ENCODE data around the gene CDKAL1.
A peak's percentile ranks its signal among the peaks of the same experiment; 100 is the strongest.

The CDKAL1 gene

DNA sequence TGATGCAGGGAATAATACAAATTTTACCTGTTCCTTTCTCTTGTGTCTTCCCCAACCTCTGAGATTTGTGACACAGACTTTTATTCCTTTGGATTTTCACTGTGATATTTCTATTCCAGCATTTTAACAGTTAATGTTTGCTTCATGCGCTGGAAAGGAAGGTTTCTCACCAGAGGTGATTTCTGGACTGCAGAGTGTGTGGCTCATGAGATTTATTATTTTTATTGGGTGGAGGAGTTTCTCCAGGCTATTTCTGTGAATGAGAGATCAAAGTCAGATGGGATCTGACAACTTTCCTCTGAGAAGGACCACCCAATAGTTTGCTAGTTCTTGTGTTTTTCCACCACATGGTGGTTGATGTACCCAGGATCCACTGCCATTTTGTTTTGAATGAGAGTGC, 377.5 kb downstream of the CDKAL1 start:
- H3K79me1 ChIP-seq (ENCODE audit: low read length), result no peaks in the 10 kb centered on the region
- H2BK15ac ChIP-seq (replicated peaks; ENCODE audit: low read depth), result no peak overlapping the region
- no peak overlapping the region for H2BK120ac ChIP-seq (ENCODE audit: low read depth, low read length)
- H3K4me3 ChIP-seq (ENCODE audit: low read length), result no peak overlapping the region
- H3K27ac ChIP-seq (ENCODE audit: low read depth, low read length), result no peak overlapping the region
- no peak overlapping the region for H3K4ac ChIP-seq (ENCODE audit: low read depth, low read length)
- no peak overlapping the region for H3K23ac ChIP-seq (ENCODE audit: low read length)
- H3K18ac ChIP-seq (ENCODE audit: low read length), result no peak overlapping the region
- H3K56ac ChIP-seq (ENCODE audit: low read length), result no peak overlapping the region
- no peaks in the 10 kb centered on the region for H3K4me1 ChIP-seq (ENCODE audit: control insufficient read depth, low read depth, low read length)
- WGBS (ENCODE audit: extremely low coverage, insufficient coverage, low lambda C conversion rate), result no CpG with 5 or more reads among the region's 1 CpG
- H4K5ac ChIP-seq (ENCODE audit: low read length), result no peak overlapping the region
- H2AK5ac ChIP-seq (ENCODE audit: low read length), result no peak overlapping the region
- H3K36me3 ChIP-seq (ENCODE audit: control insufficient read depth, insufficient read depth, low read length), result no peaks in the 10 kb centered on the region
- H3K9ac ChIP-seq (ENCODE audit: low read length), result no peak overlapping the region
- no peak overlapping the region for H3K4me2 ChIP-seq (ENCODE audit: low read length)
- no peak overlapping the region for H2BK5ac ChIP-seq (ENCODE audit: low read length)
- no peaks in the 10 kb centered on the region for H3K79me2 ChIP-seq (ENCODE audit: control insufficient read depth, insufficient read depth, low read length)
- no peak for DNase-seq
- no peak overlapping the region for H4K8ac ChIP-seq (ENCODE audit: low read depth, low read length)
- H3K27me3 ChIP-seq (ENCODE audit: insufficient read depth, low read length, poor library complexity), result no peaks in the 10 kb centered on the region

DNA sequence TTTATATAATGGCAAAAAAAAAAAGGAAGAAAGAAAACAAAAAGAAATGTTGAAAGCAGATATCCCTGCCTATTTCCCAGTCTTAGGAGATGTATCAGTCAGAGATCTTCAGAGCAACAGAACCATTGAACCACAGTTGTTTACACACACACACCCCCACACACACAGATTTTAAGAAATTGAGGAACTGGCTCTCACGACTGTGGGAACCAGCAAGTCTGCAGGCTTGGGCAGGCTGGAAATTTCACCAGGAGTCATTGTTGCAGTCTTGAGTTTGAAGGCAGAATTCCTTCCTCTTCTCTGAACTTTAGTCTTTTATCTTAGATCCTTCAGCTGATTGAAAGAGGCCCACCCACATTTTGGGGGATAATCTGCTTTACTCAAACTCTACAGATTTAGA, 380.9 kb downstream of the CDKAL1 start:
- Histone ChIP-seq H3K23ac (ENCODE audit: low read length) (no peak overlapping the region), H3K4me2 (ENCODE audit: low read length) (no peak overlapping the region), H3K9ac (ENCODE audit: low read length) (no peak overlapping the region), H3K27me3 (ENCODE audit: insufficient read depth, low read length, poor library complexity) (no peaks in the 10 kb centered on the region), H3K56ac (ENCODE audit: low read length) (no peak overlapping the region), H3K4me1 (ENCODE audit: control insufficient read depth, low read depth, low read length) (no peaks in the 10 kb centered on the region), H3K4ac (ENCODE audit: low read depth, low read length) (no peak overlapping the region), H3K18ac (ENCODE audit: low read length) (no peak overlapping the region), H4K8ac (ENCODE audit: low read depth, low read length) (no peak overlapping the region), H2BK120ac (ENCODE audit: low read depth, low read length) (no peak overlapping the region), H3K27ac (ENCODE audit: low read depth, low read length) (no peak overlapping the region), H3K4me3 (ENCODE audit: low read length) (no peak overlapping the region), H2BK5ac (ENCODE audit: low read length) (no peak overlapping the region), H2BK15ac (replicated peaks; ENCODE audit: low read depth) (no peak overlapping the region), H3K36me3 (ENCODE audit: control insufficient read depth, insufficient read depth, low read length) (no peaks in the 10 kb centered on the region), H3K79me2 (ENCODE audit: control insufficient read depth, insufficient read depth, low read length) (no peaks in the 10 kb centered on the region), H4K5ac (ENCODE audit: low read length) (no peak overlapping the region), H3K79me1 (ENCODE audit: low read length) (no peaks in the 10 kb centered on the region), H2AK5ac (ENCODE audit: low read length) (no peak overlapping the region)
- DNase-seq, result no peak
- WGBS (ENCODE audit: extremely low coverage, insufficient coverage, low lambda C conversion rate), result no CpG with 5 or more reads among the region's 1 CpG

DNA sequence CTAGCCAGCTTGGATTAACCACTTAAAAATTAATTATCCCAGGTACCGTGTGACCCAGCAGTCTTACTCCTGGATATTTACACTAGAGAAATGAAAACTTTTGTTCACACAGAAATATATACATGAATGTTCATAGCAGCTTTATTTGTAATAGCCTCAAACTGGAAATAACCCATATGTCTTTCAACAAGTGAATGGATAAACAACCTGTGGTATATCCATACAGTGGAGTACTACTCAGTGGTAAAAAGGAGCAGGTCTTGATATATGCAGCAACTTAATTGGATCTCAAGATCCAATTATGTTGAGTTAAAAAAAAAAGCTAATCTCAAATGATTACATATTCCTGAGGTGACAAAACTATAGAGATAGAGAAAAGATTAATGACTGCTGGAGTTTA, 381.4 kb downstream of the CDKAL1 start:
- H4K5ac ChIP-seq (ENCODE audit: low read length), result no peak overlapping the region
- H3K56ac ChIP-seq (ENCODE audit: low read length), result no peak overlapping the region
- H2AK5ac ChIP-seq (ENCODE audit: low read length), result no peak overlapping the region
- no peak for DNase-seq
- no peak overlapping the region for H3K18ac ChIP-seq (ENCODE audit: low read length)
- H3K9ac ChIP-seq (ENCODE audit: low read length), result no peak overlapping the region
- no CpG with 5 or more reads among the region's 1 CpG for WGBS (ENCODE audit: extremely low coverage, insufficient coverage, low lambda C conversion rate)
- H2BK120ac ChIP-seq (ENCODE audit: low read depth, low read length), result no peak overlapping the region
- no peak overlapping the region for H3K27ac ChIP-seq (ENCODE audit: low read depth, low read length)
- H3K4me2 ChIP-seq (ENCODE audit: low read length), result no peak overlapping the region
- no peaks in the 10 kb centered on the region for H3K36me3 ChIP-seq (ENCODE audit: control insufficient read depth, insufficient read depth, low read length)
- H2BK5ac ChIP-seq (ENCODE audit: low read length), result no peak overlapping the region
- no peaks in the 10 kb centered on the region for H3K27me3 ChIP-seq (ENCODE audit: insufficient read depth, low read length, poor library complexity)
- H3K4me1 ChIP-seq (ENCODE audit: control insufficient read depth, low read depth, low read length), result no peaks in the 10 kb centered on the region
- no peaks in the 10 kb centered on the region for H3K79me2 ChIP-seq (ENCODE audit: control insufficient read depth, insufficient read depth, low read length)
- no peak overlapping the region for H3K23ac ChIP-seq (ENCODE audit: low read length)
- no peak overlapping the region for H2BK15ac ChIP-seq (replicated peaks; ENCODE audit: low read depth)
- no peak overlapping the region for H3K4me3 ChIP-seq (ENCODE audit: low read length)
- no peaks in the 10 kb centered on the region for H3K79me1 ChIP-seq (ENCODE audit: low read length)
- no peak overlapping the region for H4K8ac ChIP-seq (ENCODE audit: low read depth, low read length)
- H3K4ac ChIP-seq (ENCODE audit: low read depth, low read length), result no peak overlapping the region

DNA sequence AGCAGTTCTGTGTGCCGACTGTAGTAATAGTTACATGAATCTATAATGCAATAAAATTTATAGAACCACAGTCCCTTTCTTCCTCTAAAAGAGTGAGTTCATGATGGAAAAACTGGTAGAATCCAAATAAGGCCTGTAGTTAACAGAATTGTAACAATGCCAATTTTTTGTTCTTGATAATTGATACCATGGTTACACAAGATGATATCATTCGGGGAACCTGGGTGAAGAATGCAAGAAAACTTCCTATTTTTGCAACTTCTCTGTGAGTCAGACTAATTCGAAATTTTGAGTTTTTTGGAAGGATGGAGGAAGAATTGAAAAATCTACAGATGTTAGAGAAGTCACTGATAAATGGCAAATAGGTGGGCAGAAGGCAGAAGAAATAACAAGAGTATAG, 381.8 kb downstream of the CDKAL1 start:
- Histone ChIP-seq H3K36me3 (ENCODE audit: control insufficient read depth, insufficient read depth, low read length) (no peaks in the 10 kb centered on the region), H4K8ac (ENCODE audit: low read depth, low read length) (no peak overlapping the region), H3K79me2 (ENCODE audit: control insufficient read depth, insufficient read depth, low read length) (no peaks in the 10 kb centered on the region), H2BK120ac (ENCODE audit: low read depth, low read length) (no peak overlapping the region), H4K5ac (ENCODE audit: low read length) (no peak overlapping the region), H3K9ac (ENCODE audit: low read length) (no peak overlapping the region), H3K4me1 (ENCODE audit: control insufficient read depth, low read depth, low read length) (no peaks in the 10 kb centered on the region), H3K4me3 (ENCODE audit: low read length) (no peak overlapping the region), H3K4ac (ENCODE audit: low read depth, low read length) (no peak overlapping the region), H3K27me3 (ENCODE audit: insufficient read depth, low read length, poor library complexity) (no peaks in the 10 kb centered on the region), H3K23ac (ENCODE audit: low read length) (no peak overlapping the region), H2AK5ac (ENCODE audit: low read length) (no peak overlapping the region), H3K56ac (ENCODE audit: low read length) (no peak overlapping the region), H3K79me1 (ENCODE audit: low read length) (no peaks in the 10 kb centered on the region), H3K4me2 (ENCODE audit: low read length) (no peak overlapping the region), H3K27ac (ENCODE audit: low read depth, low read length) (no peak overlapping the region), H2BK15ac (replicated peaks; ENCODE audit: low read depth) (no peak overlapping the region), H3K18ac (ENCODE audit: low read length) (no peak overlapping the region), H2BK5ac (ENCODE audit: low read length) (no peak overlapping the region)
- no peak for DNase-seq
- no CpG with 5 or more reads among the region's 3 CpGs for WGBS (ENCODE audit: extremely low coverage, insufficient coverage, low lambda C conversion rate)

DNA sequence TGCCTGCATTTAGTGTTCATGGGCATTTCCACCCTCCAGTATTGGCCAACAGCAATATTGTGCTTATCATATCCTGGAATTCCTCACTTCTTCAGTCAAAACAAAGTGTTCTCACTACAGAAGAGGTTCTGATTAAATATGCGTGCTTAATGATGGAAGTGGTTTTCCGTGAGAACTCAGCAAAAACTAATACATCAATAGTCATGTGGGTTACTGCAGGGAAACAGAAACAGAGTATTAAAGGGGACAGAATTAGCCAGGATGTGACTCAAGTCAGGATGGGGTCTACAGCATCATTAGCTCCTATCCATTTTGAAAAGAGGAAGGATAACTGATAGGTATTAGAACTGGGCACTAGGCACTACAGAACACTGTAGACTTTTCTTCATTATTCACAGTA, 384.6 kb downstream of the CDKAL1 start:
- Histone ChIP-seq H4K5ac (ENCODE audit: low read length) (no peak overlapping the region), H2BK15ac (replicated peaks; ENCODE audit: low read depth) (no peak overlapping the region), H3K4ac (ENCODE audit: low read depth, low read length) (no peak overlapping the region), H2BK5ac (ENCODE audit: low read length) (no peak overlapping the region), H3K4me1 (ENCODE audit: control insufficient read depth, low read depth, low read length) (no peaks in the 10 kb centered on the region), H3K9ac (ENCODE audit: low read length) (no peak overlapping the region), H3K79me2 (ENCODE audit: control insufficient read depth, insufficient read depth, low read length) (no peaks in the 10 kb centered on the region), H2BK120ac (ENCODE audit: low read depth, low read length) (no peak overlapping the region), H2AK5ac (ENCODE audit: low read length) (no peak overlapping the region), H3K36me3 (ENCODE audit: control insufficient read depth, insufficient read depth, low read length) (no peaks in the 10 kb centered on the region), H3K56ac (ENCODE audit: low read length) (no peak overlapping the region), H3K27ac (ENCODE audit: low read depth, low read length) (no peak overlapping the region), H3K18ac (ENCODE audit: low read length) (no peak overlapping the region), H3K4me3 (ENCODE audit: low read length) (no peak overlapping the region), H3K79me1 (ENCODE audit: low read length) (no peaks in the 10 kb centered on the region), H3K4me2 (ENCODE audit: low read length) (no peak overlapping the region), H4K8ac (ENCODE audit: low read depth, low read length) (no peak overlapping the region), H3K27me3 (ENCODE audit: insufficient read depth, low read length, poor library complexity) (no peaks in the 10 kb centered on the region), H3K23ac (ENCODE audit: low read length) (no peak overlapping the region)
- no peak for DNase-seq
- WGBS (ENCODE audit: extremely low coverage, insufficient coverage, low lambda C conversion rate), result no CpG with 5 or more reads among the region's 2 CpGs

DNA sequence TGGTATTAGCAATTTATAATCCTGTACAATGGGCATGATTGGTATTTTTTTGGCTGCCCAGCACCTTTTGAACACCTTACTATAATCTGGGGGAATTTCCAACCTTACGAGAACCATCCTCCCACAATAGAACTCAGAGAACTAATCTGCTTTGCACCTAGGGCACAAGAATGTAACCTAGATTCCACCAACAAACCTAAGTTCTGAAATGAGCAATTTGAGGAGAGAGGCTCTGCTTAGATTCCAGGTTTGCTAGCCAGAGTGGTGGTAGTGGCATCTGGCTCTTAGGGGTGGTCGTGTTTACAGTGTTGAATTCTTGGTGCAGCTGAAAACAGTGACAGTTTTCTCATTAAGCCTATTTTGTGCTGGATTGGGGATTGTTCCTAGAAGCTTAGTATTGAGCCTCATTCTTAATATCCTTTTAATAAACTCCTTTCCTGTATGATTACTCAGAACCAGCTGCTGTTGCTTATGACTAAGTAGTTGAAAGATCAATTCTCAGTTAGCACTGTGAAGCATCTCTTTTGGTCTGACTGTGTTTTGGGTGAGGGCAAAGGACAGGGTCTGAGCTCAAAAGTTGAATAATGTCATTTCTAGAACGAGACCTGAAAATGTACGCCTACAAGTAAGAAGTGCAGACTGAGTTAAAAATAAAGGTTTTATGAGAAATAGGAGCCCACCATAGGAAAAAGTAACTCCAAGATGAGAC, 385.6 kb downstream of the CDKAL1 start:
- Histone ChIP-seq H2AK5ac (ENCODE audit: low read length) (no peak overlapping the region), H2BK5ac (ENCODE audit: low read length) (no peak overlapping the region), H3K23ac (ENCODE audit: low read length) (no peak overlapping the region), H2BK120ac (ENCODE audit: low read depth, low read length) (no peak overlapping the region), H3K36me3 (ENCODE audit: control insufficient read depth, insufficient read depth, low read length) (no peaks in the 10 kb centered on the region), H3K79me1 (ENCODE audit: low read length) (no peaks in the 10 kb centered on the region), H3K56ac (ENCODE audit: low read length) (no peak overlapping the region), H2BK15ac (replicated peaks; ENCODE audit: low read depth) (no peak overlapping the region), H3K4me2 (ENCODE audit: low read length) (no peak overlapping the region), H3K79me2 (ENCODE audit: control insufficient read depth, insufficient read depth, low read length) (no peaks in the 10 kb centered on the region), H3K27me3 (ENCODE audit: insufficient read depth, low read length, poor library complexity) (no peaks in the 10 kb centered on the region), H4K5ac (ENCODE audit: low read length) (no peak overlapping the region), H3K4ac (ENCODE audit: low read depth, low read length) (no peak overlapping the region), H3K9ac (ENCODE audit: low read length) (no peak overlapping the region), H3K27ac (ENCODE audit: low read depth, low read length) (no peak overlapping the region), H4K8ac (ENCODE audit: low read depth, low read length) (no peak overlapping the region), H3K18ac (ENCODE audit: low read length) (no peak overlapping the region), H3K4me3 (ENCODE audit: low read length) (no peak overlapping the region), H3K4me1 (ENCODE audit: control insufficient read depth, low read depth, low read length) (no peaks in the 10 kb centered on the region)
- peak; percentile 25 for DNase-seq
- WGBS (ENCODE audit: extremely low coverage, insufficient coverage, low lambda C conversion rate), result no CpG with 5 or more reads among the region's 4 CpGs
